HG02642 (cell line): ENCODE results near the gene PLEKHA7.
A peak's percentile ranks its signal among the peaks of the same experiment; 100 is the strongest.

Experiments used
- ATAC-seq: cut with Tn5 transposase; IDR thresholded peaks from one replicate; pipeline ENCODE4 v1.9.1; 2021; ENCODE audit warnings: mild to moderate bottlenecking; ENCODE audit not compliant: unreplicated experiment, poor library complexity

Gene PLEKHA7

DNA sequence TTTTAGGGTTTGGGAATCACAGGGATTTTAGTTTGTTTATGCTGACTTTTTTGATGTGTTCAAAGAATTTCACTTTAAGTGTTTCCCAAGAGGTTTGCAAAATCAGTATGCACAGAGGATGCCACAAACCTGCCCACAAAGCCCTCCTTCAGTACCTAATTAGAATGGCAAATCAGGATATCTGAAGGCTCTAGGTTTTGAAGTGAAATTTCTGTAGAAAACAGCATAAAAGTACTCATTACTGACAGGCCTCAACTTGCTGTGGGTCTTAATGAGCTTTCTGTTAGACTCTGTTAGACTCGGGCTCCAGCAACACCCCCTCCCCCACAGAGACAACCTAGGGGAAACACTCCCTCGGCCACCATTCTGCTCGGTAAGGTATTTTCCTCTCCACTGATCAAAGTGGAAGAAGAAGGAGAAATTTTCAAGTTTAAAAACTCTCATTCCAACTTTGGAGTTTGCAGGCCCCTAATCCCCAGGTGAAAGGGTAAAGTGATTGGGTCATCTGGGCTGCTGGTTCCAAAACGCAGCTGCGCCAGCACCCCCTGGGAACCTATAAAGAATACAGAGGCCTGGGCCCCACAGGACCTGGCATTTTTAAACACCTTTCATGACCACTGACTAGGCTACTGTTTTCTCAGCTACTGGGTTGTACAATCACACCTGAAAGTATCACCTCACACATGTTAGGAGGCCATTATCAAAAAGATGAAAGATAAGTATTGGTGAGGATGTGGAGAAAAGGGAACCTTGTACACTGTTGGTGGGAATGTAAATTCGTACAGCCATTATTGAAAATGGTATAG is 67.5 kb downstream of the PLEKHA7 start:
- ATAC-seq, result peak; percentile 53

DNA sequence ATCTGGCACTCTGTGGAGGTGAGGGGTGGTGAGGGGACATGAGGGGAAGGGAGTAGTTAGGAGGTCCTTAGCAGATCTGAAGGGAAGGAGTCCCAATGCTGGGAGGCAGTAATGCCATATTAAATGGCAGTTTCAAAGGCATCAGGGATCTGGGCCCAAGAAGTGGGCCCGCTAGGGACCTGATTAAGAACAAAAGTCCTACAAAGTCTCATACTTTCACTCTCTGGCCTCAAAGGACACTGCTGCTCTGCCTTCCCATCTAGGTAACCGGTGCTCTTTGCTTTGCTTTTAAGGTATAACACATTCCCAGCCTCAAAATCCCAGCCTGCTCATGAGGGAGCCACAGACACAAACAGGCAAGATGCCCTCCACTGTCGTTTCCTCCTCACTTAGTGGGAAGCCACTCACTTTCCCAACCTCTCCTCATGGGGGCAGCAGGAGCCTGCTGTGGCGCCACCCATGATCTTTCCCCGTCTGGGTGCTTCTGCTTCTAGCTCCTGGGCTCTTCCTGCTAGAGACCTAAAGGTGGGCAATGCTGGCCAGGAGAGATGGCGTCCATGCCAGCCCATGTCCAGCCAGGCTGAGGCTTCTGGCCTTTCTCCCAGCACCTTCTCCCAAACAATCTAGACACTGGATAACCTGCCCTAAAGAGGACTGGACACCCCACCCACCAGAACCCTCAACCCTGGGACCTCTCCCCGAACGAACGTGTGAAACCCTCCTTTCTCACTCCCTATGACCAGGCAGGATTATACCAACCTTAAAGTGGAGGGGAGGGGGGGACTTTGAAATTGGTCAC is 68.3 kb downstream of the PLEKHA7 start:
- ATAC-seq, result peak; percentile 85

DNA sequence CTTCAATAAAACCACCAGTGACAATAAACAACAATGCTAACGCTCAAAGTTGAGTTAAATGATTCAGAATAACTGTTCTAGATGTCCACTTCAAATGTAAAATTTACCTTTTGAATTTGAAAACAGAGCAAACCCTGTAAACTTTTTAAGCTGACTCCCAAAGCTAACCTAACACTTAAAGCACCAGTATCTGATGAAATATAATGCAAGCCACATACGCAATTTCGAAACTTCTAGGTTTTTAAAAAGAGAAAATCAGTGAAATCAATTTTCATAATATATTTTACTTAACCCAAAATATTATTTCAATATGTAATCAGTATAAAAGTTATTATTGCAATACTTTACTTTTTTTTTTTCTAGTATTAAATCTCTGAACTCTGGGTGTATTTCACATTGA is 71.3 kb downstream of the PLEKHA7 start:
- no peak for ATAC-seq

DNA sequence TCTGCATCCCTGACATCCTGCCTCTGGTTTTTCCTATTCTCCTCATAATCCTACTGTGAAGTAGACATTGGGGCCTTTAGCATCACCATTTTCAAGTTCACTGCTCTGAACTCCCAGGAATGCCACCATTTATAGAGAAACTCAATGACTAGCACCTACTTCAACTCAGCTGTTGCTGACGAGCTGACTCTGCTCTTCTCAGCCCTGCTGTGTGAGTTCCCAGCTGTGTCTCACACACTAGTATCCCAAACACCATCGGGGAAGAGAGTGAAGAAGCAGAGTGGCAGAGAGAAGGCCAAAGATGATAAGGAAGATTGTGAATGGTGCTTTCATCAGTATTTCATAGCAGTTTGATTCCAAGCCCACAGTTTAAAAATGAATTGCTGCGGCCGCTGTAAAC is 71.9 kb downstream of the PLEKHA7 start:
- no peak for ATAC-seq

DNA sequence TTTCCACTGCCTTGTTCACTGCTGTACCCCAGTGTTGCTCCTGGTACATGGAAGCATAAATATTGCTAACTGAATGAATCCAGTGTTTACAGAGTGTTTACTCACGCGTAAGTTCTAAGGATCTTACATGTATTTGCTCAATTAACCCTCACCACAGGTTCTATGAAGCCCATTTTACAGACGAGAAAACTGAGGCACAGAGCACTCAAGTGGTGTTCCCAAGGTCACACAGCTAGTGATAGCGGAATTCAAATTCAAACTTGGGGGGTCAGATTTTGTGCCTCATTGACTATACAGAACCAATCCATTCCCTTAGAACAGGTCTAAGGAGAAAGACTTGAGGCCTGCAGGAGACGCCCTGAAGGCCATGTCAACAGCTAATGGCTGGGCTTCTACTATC is 72.3 kb downstream of the PLEKHA7 start:
- ATAC-seq, result no peak

DNA sequence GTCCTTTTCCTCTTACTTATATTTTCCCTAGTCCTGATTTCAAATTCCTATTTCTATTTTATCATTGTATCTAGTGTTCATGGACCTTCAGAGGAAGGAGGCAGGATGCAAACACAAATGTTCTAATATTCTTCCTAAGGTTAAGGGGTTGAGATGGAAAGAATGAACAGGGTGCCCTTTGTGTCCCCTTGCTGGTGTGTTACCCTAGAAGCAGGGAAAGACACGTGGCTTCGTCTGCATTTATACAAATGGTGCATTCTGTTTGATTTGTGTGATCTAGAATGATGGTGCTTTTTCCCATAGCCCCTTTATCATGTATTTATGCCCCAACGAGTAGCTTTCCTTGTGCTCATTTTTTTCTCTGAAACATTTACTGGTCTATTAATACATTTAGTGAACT is 76.2 kb downstream of the PLEKHA7 start:
- no peak for ATAC-seq

DNA sequence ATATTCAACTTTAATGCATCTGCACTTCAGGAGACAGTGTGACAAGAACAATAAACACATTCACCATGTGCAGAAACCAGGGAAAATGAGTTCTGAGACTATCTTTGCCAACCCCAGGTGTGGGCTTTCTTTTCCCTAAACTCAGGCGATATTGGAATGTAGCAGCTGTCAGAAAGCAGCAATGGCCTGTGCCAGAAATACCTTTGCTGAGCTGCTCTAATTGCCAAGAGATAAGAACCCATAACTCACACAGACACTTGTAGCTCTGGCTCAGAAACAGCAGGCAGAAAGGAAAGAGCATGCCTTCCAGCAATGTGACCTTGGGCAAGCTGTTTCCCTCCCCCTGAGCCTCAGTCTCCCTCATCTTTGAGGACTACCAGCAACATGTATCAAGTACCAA is 77.6 kb downstream of the PLEKHA7 start:
- no peak for ATAC-seq

DNA sequence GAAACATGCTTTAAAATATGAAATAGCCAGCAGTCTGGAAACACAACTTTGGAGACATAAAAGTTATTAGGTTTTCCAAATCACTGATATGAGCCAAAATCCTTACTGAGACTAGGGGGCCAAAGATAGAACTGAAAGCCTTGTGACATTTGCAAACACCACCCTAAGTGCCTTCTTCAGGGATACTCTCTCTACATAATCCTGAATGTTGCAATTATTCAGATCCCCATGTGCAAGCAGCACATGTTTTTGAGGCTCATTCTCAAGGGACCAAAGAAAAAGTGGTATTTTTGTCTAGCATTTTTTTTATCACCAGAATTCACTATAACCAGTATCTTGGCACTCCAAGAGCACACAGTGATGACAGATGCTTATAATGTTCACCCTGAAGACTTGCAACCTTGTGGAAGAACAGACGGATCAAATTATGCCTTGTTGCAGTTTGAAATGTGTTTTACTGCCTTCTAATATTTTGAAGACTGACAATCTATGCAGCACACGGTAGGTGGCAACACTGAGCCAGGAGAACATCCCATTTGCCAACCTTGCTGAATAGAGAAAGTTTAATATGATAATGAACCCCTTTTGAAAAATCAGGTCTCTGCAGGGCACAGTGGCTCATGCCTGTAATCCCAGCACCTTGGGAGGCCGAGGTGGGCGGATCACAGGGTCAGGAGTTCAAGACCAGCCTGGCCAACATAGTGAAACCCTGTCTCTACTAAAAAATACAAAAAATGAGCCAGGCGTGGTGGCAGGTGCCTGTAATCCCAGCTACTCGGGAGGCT is 78.5 kb downstream of the PLEKHA7 start:
- no peak for ATAC-seq

DNA sequence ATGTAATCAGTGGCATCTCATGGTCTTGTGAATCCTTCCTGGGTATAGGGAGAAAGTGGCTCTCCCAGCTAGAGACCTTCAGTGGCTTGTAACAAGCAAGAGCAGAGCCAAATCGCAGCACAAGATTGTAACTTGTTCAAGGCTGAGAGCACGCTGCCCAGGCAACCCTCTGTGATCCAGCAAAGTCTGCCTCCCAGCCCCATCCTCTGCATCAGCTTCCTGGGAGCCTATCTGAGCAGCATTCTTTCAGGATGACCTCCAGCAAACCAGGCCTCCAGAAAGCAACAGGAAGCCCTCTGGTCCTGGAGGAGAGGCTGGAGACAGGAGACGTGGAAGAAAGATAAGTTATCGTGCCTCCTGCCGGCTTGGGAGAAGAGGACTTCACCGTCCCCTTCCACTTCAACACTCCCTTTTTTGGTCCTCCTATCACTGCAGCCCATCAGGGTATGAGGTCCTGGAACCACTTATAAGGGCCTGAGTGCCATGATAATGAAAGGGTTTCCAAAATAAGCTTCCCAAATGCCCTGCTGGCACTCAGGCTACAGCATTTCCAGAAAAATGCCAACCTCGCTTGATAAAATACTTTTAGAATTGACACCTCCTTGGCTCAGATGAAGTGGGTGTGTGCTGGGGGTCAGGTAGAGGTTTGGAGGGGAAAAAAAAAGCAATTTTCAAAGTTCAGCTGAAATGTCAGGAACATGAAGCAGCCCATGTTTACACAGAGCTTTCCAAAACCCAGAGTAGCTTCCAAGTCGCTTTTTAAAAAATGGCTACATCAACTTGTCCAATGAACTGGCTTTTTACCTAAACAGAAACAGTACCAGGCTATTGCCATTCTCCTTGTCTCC is 80.2 kb downstream of the PLEKHA7 start:
- ATAC-seq, result no peak

DNA sequence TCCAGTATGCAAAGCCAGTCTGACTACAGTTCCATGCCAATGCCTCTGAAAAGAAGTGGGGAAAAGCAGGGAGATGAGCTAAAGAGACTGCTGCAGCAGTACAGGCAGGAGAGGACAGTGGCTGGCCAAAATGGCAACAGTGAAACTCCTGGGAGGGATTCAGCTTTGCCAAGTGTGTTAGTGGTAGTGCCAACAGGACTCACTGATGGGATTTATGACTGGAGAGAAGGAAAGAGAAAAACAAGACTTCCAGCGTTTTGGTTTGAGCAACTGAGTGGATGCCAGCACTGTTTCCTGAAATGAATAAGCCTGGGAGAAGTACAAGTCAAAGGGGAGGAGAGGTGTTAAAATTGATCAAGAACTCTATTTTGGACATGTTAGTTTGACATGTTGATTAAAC is 80.9 kb downstream of the PLEKHA7 start:
- no peak for ATAC-seq

DNA sequence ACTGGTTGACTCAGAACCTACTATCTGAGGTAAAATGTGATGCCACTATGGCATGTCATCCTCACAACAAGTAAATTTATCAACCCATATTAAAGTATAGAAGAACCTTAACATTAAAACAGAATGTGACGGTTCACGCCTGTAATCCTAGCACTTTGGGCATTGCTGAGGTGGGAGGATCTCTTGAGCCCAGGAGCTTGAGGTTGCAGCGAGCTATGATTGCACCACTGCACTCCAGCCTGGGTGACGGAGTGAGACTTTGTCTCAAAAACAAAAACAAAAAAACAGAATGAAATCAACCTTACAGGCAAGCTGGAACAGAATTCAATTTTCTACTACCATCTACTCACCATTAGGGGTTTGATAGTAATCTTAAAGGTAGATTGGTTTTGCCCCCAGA is 86.2 kb downstream of the PLEKHA7 start:
- no peak for ATAC-seq

DNA sequence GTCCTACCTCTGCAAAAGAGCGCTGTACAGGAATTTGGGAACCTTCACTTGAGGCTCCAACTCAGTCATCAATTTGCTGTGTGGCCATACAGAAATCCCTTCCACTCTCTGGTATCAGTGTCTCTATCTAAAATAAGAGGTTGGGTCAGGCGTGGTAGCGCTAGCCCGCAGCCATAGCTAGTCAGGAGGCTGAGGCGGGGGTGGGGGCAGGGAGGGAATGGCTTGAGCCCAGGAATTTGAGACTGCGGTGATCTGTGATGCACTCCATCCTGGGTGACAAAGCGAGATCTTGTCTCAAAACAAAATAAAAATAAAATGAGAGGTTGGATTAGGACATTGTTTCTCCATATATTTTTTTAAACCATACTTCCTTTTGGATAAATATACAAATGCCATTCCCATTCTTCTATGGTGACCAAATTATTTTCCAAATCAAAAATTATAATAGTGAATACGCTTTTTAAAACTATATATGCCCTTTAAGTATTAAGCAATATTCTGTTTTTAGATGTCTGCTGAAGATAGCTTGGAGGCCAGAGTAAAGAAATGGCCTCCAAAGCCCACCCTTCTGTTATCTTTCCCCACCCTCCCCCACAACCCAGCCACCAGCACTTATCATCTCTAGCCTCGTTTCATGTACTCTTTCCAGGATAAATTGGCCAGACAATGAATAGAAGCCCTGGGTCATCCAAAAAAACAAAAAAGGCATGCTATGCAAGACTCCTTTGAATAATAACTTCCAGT is 87.2 kb downstream of the PLEKHA7 start:
- ATAC-seq, result no peak

DNA sequence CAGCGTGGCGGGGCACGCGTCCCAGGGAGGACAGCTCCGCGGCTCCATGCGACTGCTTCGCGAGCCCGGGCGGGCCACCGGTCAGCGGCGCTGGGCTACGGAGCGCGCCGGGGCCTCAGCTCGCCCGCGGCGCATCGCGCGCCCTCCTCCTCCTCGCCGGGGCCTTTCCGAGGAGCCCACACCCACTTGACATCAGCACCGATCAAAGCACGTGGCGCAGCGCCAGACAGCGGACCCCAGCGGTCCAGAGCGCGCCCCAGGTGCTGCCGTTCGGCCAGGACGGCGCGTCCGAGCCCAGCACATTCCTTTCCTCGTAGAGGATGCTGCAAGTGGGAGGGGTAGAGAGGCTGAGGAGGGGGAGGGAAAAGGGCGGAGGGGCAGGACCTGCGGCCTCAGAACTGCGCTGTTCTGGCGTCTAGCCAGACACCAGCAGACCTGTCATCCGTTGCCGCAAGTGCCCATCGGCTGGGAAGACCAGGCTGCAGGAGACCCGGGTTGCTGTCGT is 88.6 kb downstream of the PLEKHA7 start:
- peak; percentile 27 for ATAC-seq

DNA sequence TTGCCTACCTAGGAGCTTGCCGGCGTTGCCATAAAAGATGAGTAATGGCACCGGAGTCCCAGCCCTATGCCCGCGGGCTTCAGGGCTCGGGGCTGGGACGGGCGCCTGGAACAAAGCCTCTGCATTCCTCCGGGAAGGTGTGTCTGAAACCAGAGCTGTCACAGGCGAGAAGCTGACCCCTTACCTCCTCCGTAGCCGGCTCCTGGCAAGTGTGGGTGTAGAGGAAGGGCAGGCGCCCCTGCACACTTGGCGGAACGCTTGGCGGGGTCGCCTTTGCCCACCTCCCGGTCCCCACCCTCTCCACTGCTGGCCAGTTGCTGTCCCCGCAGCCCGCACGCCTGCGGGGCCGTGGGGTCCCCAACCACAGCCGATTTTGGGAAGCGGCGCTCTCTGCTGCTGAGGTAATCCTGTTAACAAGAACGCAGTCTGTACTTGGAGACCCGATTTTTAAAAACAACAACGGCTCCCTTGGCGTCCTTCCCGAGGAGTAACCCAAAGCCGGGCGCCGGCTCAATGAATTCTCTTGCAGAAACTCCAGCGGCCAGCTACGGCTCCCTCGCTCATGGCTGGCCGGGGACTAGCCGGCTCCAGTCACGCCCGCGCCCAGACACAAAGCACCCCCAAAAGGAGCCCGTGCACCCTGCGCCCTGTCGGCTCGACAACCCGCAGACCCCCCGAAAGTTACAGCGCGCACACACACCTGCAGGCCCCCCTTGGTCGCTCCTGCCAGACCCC is 89.2 kb downstream of the PLEKHA7 start:
- ATAC-seq, result peak; percentile 34

DNA sequence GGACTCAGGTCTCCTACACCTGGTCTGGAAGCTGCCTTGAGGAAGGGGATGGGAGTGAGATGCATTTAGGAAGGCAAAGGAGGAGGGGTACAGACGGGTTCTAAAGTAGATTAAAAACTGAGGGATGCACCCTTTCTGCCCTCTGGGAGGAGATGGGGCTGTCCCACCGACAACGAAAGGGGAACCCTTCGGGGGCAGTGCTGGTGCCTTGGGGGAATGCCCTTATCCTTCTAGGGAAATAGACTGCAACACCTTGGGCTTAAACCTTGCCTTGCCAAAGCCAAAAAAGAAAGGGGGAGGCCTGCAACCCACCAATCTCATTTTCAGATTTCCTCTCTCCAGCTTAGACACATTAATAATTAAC is 89.8 kb downstream of the PLEKHA7 start:
- peak; percentile 67 for ATAC-seq

DNA sequence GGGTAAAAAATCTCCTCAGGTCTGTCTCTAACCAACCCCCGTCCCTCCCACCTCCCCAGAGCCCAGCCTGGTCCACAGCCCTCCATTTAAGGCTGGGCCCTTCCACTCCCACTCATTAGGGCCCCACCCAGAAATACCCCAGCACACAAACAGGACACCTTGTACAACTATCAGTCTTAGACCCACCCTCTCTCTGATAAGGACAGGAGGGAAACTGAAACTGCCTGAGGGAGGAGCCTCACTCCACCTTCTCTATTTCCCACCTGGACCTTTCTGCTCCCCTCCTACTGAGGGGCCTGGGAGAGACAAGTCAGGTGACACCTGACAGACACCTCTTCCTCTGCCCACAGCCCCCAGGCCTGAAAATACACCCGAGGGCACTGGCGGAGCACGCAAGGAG is 90.2 kb downstream of the PLEKHA7 start:
- peak; percentile 55 for ATAC-seq

DNA sequence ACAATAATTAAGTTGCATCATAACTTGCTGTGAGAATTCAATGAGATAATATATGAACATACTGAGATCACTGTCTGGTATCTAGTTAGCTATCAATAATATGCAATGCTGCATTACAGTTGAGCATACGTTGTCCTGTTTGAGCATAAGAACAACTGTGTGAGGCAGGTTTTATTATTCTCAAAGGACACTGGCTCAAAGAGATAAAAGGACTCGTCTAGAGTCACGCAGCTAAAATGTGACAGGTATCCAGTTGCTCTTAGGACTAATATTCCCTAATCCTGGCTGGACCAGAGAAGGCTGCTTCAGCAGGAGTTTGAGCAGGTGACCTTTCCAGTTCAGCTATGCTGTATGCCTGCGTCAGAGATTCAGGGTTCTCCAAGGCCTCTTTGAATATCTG is 92.5 kb downstream of the PLEKHA7 start:
- ATAC-seq, result no peak

DNA sequence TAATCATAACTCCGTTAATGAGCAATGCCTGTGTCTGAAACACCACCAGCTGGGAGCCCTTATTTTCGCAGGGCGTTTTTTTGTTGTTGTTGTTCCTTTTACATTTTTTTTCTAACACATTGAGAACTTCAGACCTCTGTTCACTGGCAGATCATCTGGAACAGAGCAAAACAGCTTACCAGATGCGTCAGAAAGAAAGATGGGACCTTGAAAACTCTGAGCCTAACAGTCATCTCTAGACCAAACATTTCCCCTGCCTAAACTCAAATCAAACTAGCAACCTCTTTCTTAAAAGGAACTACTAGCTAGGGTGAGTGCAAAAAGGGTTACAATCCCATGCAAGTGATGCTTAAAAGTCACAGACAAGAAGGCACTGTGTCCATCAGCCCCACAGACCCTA is 93.2 kb downstream of the PLEKHA7 start:
- no peak for ATAC-seq

DNA sequence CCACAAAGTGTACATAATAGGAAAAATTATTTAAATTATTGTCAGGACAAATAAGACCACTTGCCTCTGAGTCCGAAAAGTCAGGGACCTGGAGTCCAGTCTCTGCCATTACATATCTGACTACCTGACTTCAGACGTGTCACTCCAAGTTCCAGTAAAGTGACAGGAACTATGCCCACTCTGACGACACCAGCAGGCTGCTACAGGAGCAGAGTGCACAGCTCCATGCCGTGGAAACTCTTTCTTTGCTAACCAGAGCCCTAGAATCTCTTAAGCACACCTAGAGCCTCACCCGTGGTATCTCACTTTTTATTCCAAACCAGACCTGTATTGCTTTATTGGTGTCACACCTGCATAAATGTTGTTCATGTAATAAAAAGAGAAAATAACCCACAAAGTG is 93.7 kb downstream of the PLEKHA7 start:
- no peak for ATAC-seq
